ENCODE data around the gene PLAAT1.

Gene PLAAT1

DNA sequence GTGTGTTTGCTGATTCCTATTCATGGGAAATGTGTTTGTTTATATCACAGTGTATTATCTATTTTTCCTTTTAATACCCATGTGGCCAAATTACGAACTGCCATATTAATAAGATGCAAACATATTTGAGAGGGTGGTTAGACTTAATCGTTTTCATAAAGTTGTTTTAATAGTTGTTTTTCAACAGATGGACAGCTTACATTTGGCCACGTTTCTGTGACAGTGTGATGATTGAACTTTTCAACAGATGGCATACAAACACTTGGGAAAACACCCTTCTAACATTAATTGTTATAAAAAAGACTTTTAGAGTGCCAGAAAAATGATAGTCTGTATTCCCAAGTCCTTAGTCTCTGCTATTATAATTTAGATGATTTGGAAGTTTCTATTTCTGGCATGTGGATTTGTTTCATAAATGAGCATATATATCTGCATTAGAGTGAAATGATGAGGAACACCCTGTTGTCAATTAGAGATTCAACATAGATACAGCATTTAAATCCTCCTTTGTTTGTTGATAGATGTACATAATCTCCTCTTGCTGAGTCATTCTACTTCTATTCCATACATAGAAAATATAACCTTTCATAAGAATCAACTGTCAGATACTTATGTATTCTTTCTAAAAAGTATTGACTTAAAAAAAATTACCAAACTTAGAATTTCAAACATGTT lies 13.1 kb downstream of the PLAAT1 start:
- no peak for DNase-seq

DNA sequence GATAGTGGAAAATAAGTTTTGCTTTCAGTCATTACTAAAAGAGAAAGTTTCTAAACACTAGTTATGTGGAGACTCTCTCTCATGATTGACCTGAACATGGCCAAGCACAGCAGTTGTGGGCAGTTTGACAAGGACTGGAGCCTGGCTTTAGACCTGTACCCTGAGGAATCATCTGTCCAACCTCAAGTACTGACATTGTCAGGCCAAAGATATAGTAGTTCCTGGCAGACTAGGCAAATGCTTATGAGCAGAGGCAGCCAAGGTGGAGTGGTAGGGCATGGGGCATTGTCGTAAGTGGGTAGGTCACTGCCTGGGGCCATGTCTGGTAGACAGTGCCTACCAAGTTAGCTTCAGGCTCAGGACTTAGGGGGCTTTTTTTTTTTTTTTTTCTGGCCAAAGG lies 20.9 kb downstream of the PLAAT1 start:
- DNase-seq: no peak

DNA sequence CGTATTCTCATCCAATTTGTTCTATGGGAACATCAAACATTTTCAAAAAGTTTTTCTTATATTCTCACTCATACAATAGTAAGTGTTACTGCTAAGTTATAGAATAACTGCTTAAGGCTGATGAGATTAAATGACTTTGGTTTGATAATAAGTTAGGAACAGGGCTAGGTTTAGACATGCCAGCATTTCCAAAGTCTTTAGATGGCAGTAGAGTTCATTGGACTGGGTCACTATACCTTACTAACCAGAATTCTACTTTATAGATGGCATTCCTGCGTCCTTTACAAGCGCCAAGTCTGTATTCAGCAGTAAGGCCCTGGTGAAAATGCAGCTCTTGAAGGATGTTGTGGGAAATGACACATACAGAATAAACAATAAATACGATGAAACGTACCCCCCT lies 21.7 kb downstream of the PLAAT1 start:
- no peak for DNase-seq

DNA sequence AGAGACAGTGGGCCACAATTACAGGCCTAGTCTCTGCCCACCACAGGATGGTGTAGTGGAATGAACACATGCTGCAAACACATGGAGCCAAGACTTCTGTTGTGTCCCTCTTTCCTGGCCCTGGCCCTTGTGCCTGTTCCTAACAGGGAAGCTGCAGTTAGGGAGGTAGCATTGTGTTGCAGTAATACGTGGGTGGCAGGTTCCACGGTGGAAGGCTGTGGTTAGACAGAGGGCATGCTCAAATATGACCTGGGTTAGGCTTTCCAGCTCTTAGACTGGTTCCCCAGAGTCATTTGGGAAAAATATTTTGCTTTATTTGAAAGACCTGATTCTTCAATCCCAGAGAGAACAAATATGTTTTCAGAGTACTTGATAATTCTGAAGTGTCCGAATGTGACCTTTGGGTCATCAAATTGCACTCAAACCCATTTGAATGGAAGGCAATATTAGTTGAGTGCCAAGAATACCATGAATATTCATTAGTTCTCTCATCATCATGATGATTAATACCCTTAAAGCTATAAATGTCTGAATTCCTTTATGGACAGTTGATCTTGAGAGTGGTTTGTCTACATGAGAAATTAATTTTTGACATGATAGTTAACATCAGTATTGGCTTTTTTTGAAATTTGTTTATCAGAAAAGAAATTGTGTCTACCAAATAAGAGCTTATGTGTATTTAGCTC lies 28.5 kb downstream of the PLAAT1 start:
- no peak for DNase-seq

DNA sequence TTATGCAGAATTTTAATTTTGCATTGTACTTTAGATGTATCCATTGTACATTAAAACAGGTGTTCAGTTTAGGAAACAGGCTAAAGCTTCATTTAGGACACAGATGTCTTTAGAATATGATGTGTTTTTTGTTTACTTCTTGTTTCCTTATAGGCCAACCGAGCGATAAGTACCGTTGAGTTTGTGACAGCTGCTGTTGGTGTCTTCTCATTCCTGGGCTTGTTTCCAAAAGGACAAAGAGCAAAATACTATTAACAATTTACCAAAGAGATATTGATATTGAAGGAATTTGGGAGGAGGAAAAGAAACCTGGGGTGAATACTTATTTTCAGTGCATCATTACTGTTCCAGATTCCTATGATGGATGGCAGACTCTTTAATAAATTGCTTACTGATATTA lies 29.4 kb downstream of the PLAAT1 start:
- no peak for DNase-seq

DNA sequence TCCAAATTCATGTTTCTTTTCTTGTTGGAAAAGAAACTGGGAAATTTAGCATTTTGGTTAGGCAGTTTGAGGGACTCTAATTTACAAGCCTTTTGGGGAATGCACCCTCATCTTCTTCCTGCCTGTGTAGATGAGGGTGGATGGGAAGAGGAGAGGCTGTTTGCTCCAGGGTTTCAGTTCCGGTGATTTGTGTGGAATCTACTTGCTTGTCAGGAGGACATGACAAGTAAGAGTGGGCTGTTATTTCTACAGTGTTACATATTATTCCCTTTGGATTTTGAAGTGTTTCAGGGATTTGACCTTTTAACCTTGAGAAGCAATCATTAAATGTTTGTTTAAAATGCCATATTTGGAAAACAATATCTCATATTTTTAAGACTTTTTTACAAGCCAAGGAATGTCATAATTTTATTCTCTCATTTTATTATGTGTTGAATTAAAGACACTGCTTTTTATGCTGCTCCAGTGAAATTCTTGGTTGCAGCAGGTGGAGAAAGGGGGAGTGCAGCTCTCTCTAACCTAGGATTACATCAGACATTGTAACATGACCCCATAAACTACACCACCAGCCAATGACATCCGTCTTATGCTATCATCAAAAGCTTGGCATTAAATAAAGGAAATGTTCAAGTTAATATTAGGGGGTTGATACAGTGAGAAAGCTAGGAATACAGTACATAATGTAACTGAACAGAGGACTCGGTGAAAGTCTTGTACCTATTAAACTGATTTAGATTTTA lies 30.2 kb downstream of the PLAAT1 start:
- no peak for DNase-seq

DNA sequence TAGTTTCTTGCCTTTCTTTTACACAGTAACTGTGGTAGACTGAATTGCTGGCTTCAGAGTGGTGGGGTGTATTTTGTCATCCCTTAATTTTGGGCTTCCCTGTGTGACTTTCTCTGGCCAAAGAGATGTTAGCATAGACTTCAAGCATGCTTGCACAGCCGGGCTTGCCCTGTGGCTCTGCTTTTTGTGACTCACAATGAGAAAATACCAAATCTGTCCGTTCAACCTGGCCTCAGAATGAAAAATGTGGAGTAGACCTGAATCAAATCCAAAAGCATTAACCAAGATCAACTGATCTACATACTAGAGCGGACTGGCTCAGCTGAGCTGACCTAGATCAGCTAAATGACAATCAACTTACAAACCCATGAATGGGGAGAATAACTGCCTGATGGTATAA lies 51.4 kb downstream of the PLAAT1 start:
- DNase-seq: no peak

DNA sequence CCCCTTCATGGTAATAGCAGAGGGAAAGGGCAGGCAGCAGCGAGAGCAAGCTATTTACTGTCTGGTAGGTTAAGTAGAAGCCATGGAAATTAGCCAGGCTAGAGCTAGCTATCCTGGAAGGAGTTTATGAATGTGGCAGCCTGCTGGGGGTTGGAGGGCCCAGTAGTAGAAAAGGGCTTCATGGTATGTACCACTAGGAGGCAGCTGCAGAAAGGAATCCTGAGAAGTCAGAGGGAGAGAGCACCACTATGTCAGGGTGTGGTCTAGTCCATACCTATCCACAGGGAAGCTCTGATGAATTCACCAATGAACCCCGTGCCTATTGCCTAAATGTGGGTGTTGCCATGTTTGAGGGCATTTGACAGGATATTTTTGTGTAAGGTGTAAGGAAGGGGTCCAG lies 55.0 kb downstream of the PLAAT1 start:
- DNase-seq: no peak

DNA sequence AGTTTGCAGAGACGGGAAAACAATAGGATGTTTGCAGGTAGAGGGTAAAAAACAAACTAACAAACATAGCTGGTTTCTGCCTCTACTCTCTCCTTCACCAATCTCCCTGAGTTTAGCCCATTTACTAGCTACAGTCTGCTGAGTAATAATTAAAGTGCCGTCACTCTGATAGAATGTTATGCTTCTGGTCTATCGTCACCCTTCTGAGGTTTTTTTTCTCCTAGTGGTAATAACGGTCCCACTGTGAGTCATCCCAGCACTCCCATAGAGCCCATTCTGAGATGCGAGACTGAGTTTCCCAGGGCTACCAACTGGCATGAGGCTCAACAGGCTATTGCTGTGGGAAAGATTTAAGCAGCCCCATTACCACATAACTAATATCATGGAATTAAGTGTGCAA lies 56.4 kb downstream of the PLAAT1 start:
- DNase-seq: no peak

DNA sequence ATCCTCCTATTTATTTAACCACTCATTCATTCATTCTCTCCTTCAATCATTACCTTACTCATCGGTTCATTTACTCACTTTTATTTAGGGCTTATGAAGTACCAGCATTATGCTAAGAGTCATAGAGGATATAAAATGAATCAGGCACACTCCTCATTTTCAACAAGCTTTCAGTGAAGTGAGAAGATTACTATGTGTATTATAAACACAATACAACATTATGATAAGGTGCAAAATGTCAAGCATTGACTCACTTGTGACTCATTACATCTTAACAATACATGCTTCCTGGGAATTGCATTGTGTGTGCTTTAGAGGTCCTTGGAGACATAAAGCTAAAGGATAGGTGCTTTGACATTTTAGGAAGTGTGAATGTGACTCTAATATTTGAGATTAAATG lies 60.4 kb downstream of the PLAAT1 start:
- no peak for DNase-seq

DNA sequence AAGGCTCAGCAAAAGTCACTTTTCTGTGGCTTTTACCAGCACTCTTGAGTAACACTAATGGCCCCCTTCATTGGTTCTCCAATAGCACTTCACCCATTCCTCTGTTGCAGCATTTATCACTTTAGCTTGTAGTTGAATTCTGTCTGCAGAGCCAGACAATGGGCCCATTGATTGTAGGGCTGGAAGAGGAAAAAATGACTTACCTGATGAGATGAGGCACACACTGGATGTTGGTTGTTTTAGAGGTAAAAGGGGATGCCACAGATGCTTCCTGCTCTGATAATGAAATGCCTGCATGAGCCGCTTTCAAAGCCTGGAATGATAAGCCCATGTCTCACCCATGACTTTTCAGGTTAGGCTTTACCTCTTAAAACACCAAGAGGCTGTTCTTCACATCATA lies 64.3 kb downstream of the PLAAT1 start:
- no peak for DNase-seq

DNA sequence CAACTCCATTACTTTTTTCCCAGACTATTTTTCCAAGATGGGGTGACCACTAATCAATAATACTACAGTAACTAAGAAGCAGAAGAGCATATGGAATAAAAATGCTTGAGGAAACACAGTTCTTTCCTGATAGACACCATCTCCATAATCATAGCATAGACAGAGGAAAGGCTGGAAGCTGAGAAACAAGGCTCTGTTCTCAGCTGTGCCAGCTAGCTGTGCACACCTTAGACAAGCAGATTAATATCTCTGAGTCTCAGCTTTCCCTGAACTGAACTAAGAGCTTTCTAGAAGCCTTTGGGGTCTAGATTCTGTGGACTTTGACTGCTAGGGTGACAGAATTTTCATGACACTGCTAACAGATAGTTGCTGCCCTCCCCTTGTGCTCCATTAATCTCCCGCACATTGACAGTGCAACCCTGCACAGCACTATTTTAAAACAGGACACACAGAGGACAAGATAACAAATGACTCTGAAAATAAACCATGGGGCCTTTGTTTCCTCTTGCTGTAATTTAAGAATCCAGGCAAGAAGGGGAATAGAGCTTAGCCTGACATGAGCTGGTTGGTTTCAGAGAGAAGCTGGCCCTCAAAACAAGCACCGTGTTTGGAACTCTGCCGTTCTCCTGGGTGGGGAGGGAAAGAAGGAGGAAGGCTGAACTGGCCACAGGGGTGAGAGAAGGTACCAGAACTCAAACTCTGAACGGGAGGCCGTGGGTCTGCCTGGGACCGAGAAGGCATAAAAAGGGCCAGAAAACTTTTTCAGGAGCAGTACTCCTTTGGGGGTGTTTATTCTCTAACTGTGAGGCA lies 70.1 kb downstream of the PLAAT1 start:
- DNase-seq: no peak

DNA sequence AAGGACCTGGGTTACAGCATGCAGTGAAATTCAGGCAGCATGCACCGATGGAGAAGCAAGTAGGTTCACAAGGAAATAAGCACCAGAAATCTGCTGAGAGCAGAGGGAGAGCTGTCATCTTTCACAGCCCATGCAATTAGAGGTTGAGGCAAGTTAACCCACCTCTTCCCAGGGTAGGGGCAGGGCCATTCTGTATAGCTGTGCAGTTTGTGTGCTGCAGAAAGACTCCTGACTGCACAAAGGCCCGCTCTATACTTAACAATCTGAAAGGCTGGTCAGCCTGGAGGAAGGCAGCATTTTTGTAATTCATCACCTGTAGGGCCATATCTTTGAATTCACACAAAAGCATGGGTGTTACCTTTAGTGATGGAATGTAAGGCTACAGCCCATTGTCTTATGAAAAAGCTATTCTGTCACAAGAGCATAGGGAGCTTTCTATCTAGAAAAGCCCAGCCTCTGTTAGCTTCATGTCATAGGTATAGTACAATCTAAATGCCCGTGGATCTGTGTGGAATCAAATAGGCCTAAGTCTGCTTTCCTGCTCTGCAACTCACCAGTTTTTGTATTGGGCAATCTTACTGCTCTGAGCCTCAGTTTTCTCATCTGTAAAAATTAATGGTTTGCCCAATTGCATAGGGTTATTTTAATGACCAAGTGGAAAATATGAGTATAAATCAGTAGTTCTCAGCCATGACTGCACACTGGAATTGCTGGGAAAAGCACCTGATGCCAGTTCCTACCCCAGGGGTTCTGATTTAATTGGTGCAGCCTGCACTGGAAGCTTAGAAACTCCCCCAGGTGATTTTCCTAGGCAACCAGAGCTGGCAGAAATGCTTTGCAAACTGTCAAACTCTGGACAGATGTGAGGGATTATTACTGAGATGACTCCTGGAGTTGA lies 72.3 kb downstream of the PLAAT1 start:
- DNase-seq: no peak

DNA sequence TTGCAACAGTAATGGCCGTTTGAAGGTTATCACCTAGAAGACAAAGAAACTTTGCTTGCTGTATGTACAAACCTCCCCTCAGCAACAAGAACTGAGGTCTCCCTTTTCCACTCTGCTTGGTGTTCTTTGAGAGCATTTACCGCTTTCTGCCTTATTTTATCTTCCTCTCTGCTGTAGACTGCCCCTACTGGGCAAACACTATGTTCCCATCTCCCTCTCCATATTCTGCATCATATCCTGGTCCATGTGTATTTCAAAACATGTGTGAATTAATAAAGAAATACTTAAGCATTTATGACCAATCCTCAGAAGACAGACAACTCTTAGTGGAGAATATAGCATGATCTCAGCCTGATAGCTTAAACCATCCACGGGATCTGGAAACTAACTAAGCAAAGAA lies 73.1 kb downstream of the PLAAT1 start:
- DNase-seq: no peak

DNA sequence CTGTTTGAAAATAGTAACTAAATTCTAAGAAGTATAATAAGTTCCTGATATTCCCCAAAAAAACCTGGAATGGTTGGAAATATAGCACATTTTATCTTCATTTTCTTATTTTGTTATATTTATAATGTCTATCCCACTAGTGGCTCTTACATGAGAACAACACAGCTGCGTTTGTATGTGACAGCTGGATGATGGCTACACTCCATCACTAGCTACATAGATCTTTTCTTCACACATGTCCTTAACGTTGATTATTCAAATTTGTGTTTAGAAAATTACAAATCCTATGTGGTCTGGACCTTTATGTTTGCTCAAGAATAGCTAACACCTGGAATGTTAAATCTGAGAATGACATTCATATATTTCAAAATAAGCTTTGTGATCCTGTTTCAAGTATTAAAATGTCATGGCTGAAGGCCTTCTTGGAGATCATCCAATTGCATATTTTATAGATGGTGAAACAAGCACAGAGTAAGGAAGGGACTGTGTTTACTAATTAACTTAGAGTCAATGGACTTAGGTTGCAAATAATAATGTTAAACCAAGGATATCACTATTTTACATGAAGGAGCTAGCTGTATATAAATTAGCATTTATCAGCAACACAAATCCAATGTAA lies 76.8 kb downstream of the PLAAT1 start:
- no peak for DNase-seq
